ENCODE measurements around the gene DHRS7. TPM values are rescaled to one million over a fixed set of nuclear protein-coding genes. Genes with fewer than 3 reads are reported as not detected.

DHRS7 gene
- total and polyA plus RNA-seq, 9 of the 15 experiments (the other 6 are each of a cell fraction or from before 2014, with no cell fraction given) = 10.2 to 20.1 (median 15.7) TPM

GRCh38 chr14:60164712-60165546 lies at the start of gene DHRS7 (continued):
- no peak for TF ChIP-seq ZNF407 (IDR thresholded peaks at IDR 0.05; ENCODE audit: low read depth)
- peak; percentile 55 for TF ChIP-seq RBBP5 (IDR thresholded peaks at IDR 0.05; ENCODE audit: borderline replicate concordance, insufficient read depth, low read length, poor library complexity, severe bottlenecking)
- 0 out of 2 replicates have a peak, but pooled peaks have one; percentile 43 for TF ChIP-seq MYC (IDR thresholded peaks at IDR 0.05; ENCODE audit: low read depth, low read length)
- no peak for TF ChIP-seq MYC (CRISPR knock-in tag; IDR thresholded peaks at IDR 0.05; ENCODE audit: borderline replicate concordance, low read depth)
- peak; percentile 18 for TF ChIP-seq RBM22 (IDR thresholded peaks at IDR 0.05; ENCODE audit: low read depth, low read length, poor library complexity, severe bottlenecking)
- TF ChIP-seq TEAD1 (CRISPR knock-in tag; IDR thresholded peaks at IDR 0.05) = 0 out of 4 replicates have a peak, but pooled peaks of 1 of the 2 experiments have one; percentile 36
- TF ChIP-seq ZBTB1 (CRISPR knock-in tag; IDR thresholded peaks at IDR 0.05; ENCODE audit: borderline replicate concordance, low read depth) = no peak; the same call in 1 of the 2 replicates
- 0 out of 4 replicates have a peak, but pooled peaks of 1 of the 2 experiments have one; percentile 37 for TF ChIP-seq FOXA3 (CRISPR knock-in tag; conservative IDR thresholded peaks at IDR 0.05 in 1 of 2, IDR thresholded peaks at IDR 0.05 in 1 of 2)
- TF ChIP-seq SMAD3 (CRISPR knock-in tag; conservative IDR thresholded peaks at IDR 0.05) = no peak
- TF ChIP-seq ERF (CRISPR knock-in tag; IDR thresholded peaks at IDR 0.05) = no peak
- TF ChIP-seq NR1H2 (CRISPR knock-in tag; IDR thresholded peaks at IDR 0.05) = no peak
- TF ChIP-seq MEF2D (tag; conservative IDR thresholded peaks at IDR 0.05; ENCODE audit: low read depth) = no peak
- no peak for TF ChIP-seq ZNF551 (CRISPR knock-in tag; IDR thresholded peaks at IDR 0.05)
- TF ChIP-seq MNT (conservative IDR thresholded peaks at IDR 0.05) = no peak
- TF ChIP-seq TCFL5 (CRISPR knock-in tag; conservative IDR thresholded peaks at IDR 0.05) = no peak
- no peak for TF ChIP-seq ILK (tag; IDR thresholded peaks at IDR 0.05; ENCODE audit: borderline replicate concordance, low read depth)
